ENCODE measurements around the gene MAD1L1. TPM values are rescaled to one million over a fixed set of nuclear protein-coding genes. Genes with fewer than 3 reads are reported as not detected.
A peak's percentile ranks its signal among the peaks of the same experiment; 100 is the strongest.
"Not testable (repeated sequence)": the region's sequence is repeated elsewhere in the genome, so short reads cannot be mapped to it uniquely, and the experiment has no call there.

Gene MAD1L1
- total and polyA plus RNA-seq, 8 donors = 12.8 to 469 (median 27.3) TPM

DNA sequence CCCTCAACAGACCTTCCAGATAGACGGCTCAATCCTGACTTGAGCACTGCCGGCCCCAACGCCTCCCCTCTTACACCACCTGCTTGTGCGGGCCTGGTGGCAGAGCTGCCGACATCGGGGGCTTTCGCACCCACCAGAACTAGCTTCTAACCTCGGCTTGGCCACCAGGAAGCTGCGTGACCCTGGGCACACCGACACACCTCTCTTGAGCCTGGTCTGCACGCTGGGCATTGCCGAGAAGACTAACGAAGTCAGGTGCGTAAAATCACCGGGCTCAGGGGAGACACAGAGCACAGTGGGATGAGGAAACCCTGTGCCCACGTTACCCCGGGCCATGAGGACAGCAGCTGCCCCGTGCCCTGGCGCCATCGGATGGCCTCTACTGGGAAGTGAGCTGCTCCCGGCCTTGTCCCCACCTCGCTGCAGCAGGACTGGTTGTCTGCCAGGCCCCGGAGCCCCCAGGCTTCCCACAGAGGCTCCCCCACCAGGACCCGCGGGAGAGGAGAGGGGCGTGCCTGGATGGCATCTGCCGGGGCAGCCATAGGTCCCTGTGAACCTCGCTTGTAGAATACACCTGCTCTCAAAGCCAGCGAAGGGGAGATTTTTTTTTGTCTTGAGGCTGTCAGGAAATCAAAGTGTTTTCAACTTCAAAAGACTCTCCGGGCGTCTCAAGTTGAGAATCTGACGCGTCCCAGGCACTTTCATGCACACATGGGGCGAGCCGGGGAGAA, 408.4 kb downstream of the MAD1L1 start:
- H3K9me3 ChIP-seq; H3K4me3 ChIP-seq; DNase-seq; intact Hi-C loops (cut with DNase I; ENCODE audit: low total_unique reads); H3K36me3 ChIP-seq; H3K27me3 ChIP-seq; H3K4me1 ChIP-seq; H3K27ac ChIP-seq: not testable (repeated sequence)
- WGBS, 5 donors = 85 to 90% (median 87%) methylated on average over 25 to 35 of the region's 35 CpGs

- Histone ChIP-seq H3K27ac (no peak overlapping the region), H3K4me1 (no peaks in the 10 kb centered on the region), H3K27me3 (no peaks in the 10 kb centered on the region), H3K9me3 (no peaks in the 10 kb centered on the region), H3K36me3 (no peaks in the 10 kb centered on the region), H3K4me3 (no peak overlapping the region)
- TF ChIP-seq POLR2AphosphoS5 (IDR thresholded peaks at IDR 0.05) = no peak
- no peak for TF ChIP-seq EP300 (IDR thresholded peaks at IDR 0.05)
- no peak for TF ChIP-seq POLR2A (IDR thresholded peaks at IDR 0.05)
- TF ChIP-seq, protein P1, sequence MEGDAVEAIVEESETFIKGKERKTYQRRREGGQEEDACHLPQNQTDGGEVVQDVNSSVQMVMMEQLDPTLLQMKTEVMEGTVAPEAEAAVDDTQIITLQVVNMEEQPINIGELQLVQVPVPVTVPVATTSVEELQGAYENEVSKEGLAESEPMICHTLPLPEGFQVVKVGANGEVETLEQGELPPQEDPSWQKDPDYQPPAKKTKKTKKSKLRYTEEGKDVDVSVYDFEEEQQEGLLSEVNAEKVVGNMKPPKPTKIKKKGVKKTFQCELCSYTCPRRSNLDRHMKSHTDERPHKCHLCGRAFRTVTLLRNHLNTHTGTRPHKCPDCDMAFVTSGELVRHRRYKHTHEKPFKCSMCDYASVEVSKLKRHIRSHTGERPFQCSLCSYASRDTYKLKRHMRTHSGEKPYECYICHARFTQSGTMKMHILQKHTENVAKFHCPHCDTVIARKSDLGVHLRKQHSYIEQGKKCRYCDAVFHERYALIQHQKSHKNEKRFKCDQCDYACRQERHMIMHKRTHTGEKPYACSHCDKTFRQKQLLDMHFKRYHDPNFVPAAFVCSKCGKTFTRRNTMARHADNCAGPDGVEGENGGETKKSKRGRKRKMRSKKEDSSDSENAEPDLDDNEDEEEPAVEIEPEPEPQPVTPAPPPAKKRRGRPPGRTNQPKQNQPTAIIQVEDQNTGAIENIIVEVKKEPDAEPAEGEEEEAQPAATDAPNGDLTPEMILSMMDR (IDR thresholded peaks at IDR 0.05) = no peak
- no peak for DNase-seq
- intact Hi-C loops (cut with DNase I; ENCODE audit: low total_unique reads) = no loop called here
- WGBS, 5 donors = 95 to 98% (median 96%) methylated on average over 22 to 24 of the region's 24 CpGs
These were observed 409.2 kb downstream of the MAD1L1 start for GRCh38 chr7:1823376-1824150.

GRCh38 chr7:1819259-1819841, 413.4 kb downstream of the MAD1L1 start:
- H3K4me3 ChIP-seq = no peak overlapping the region
- intact Hi-C loops (cut with DNase I; ENCODE audit: low total_unique reads) = no loop called here
- peaks cover 0 to 7% (median 3%) of the 10 kb centered on the region in 4 donors for H3K4me1 ChIP-seq
- no peaks in the 10 kb centered on the region for H3K27me3 ChIP-seq
- WGBS, 5 donors = 70 to 84% (median 81%) methylated on average over 19 to 26 of the region's 26 CpGs
- no peak for TF ChIP-seq EP300 (IDR thresholded peaks at IDR 0.05)
- no peak for TF ChIP-seq POLR2AphosphoS5 (IDR thresholded peaks at IDR 0.05)
- TF ChIP-seq, protein P1 (IDR thresholded peaks at IDR 0.05) = no peak
- no peak for TF ChIP-seq POLR2A (IDR thresholded peaks at IDR 0.05)
- peak in 1 of 2 donors; percentile 22 for DNase-seq
- peaks cover 0 to 17% (median 13%) of the 10 kb centered on the region in 4 donors for H3K36me3 ChIP-seq
- H3K9me3 ChIP-seq = no peaks in the 10 kb centered on the region
- H3K27ac ChIP-seq = no peak overlapping the region

DNA sequence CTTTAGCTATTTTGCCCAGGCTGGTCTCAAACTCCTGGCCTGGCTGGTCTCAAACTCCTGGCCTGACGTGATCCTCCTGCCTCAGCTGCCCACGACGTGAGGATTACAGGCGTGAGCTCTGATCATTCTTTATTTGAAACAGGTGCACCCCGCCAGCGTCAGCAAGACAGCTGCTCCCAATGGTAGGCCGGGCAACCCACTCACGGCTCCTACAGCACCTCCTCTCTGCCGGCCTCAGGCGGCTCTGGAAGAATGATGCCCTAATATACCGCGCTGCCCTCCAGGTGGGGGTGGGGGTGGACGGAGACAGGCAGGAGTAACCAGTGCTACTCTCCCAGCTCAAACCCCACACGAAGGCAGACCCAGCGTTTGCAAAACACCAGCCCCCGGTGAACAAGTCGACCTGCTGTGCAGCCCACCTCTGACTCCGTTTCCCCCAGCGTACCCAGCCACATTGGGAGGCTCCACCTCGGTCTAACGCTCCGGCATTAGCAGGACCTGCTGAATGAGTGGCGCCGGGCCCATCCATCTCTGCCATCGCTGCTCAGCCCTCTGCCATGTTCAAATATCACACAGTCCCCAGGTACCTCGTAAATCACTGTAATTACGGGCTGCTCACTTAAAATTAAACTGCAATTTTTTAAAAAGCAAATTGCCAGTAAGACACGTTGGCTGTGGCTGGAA, 414.0 kb downstream of the MAD1L1 start:
- TF ChIP-seq EP300 (IDR thresholded peaks at IDR 0.05) = no peak
- TF ChIP-seq, protein P1 (IDR thresholded peaks at IDR 0.05) = no peak
- no peaks in the 10 kb centered on the region for H3K9me3 ChIP-seq
- no peaks in the 10 kb centered on the region for H3K27me3 ChIP-seq
- H3K4me1 ChIP-seq = peaks cover 0 to 7% (median 3%) of the 10 kb centered on the region in 4 donors
- no peak overlapping the region for H3K27ac ChIP-seq
- intact Hi-C loops (cut with DNase I; ENCODE audit: low total_unique reads) = no loop called here
- 86 to 94% (median 89%) methylated on average over 17 to 28 of the region's 28 CpGs for WGBS, 5 donors
- no peak overlapping the region for H3K4me3 ChIP-seq
- peaks cover 0 to 22% (median 15%) of the 10 kb centered on the region in 4 donors for H3K36me3 ChIP-seq
- DNase-seq = peak in 1 of 2 donors; percentile 20
